ENCODE measurements around the gene BCL7B. TPM values are rescaled to one million over a fixed set of nuclear protein-coding genes. Genes with fewer than 3 reads are reported as not detected.

The BCL7B gene
- total RNA-seq, 1 experiment from 2014 or later: 37.2 TPM

- Histone ChIP-seq H3K9ac (ENCODE audit: low read length) (peak within 1 kb of the TSS; percentile 98), H2AFZ (ENCODE audit: low read length) (peak within 1 kb of the TSS; percentile 35)
Observed at GRCh38 chr7:73522105-73522872, 35.2 kb downstream of the BCL7B start, which contains the start of gene BAZ1B. TSS of gene BAZ1B (minus strand) at chr7:73522293. CDS start at chr7:73521933, 360 bp downstream.

GRCh38 chr7:73521636-73522104 is 35.8 kb downstream of the BCL7B start:
- no peaks in the 10 kb centered on the region for H3K27me3 ChIP-seq (ENCODE audit: low read length)

More at GRCh38 chr7:73522105-73522872, 35.2 kb downstream of the BCL7B start, which contains the start of gene BAZ1B:
- Histone ChIP-seq H3K4me3 (ENCODE audit: low read length) (peak within 1 kb of the TSS; percentile 84), H3K4me2 (ENCODE audit: low read depth, low read length, poor library complexity, severe bottlenecking) (peak within 1 kb of the TSS; percentile 94), H3K36me3 (ENCODE audit: insufficient read depth, low read length) (peaks cover 22% of the 10 kb centered on the region), H3K9me2 (replicated peaks; ENCODE audit: insufficient read depth, low read length) (no peaks in the 10 kb centered on the region), H3K9me3 (ENCODE audit: low read length) (no peaks in the 10 kb centered on the region), H4K20me1 (ENCODE audit: insufficient read depth, low read depth, low read length) (peaks cover 25% of the 10 kb centered on the region), H3K27me3 (ENCODE audit: low read length) (no peaks in the 10 kb centered on the region), H3K4me1 (ENCODE audit: low read length) (peaks cover 53% of the 10 kb centered on the region), H3K79me2 (ENCODE audit: low read length) (peaks cover 51% of the 10 kb centered on the region), H3K27ac (ENCODE audit: low read length) (peak within 1 kb of the TSS; percentile 79)
- peak; percentile 99 for DNase-seq

GRCh38 chr7:73520673-73521635 is 36.5 kb downstream of the BCL7B start:
- Histone ChIP-seq H3K4me3 (ENCODE audit: low read length) (peak overlapping the region; percentile 84), H3K27ac (ENCODE audit: low read length) (peak overlapping the region; percentile 79), H3K9me3 (ENCODE audit: low read length) (no peaks in the 10 kb centered on the region), H3K9ac (ENCODE audit: low read length) (peak overlapping the region; percentile 98), H3K4me1 (ENCODE audit: low read length) (peaks cover 47% of the 10 kb centered on the region), H3K79me2 (ENCODE audit: low read length) (peaks cover 64% of the 10 kb centered on the region), H3K4me2 (ENCODE audit: low read depth, low read length, poor library complexity, severe bottlenecking) (peak overlapping the region; percentile 94), H3K36me3 (ENCODE audit: insufficient read depth, low read length) (peaks cover 30% of the 10 kb centered on the region), H3K27me3 (ENCODE audit: low read length) (no peaks in the 10 kb centered on the region), H2AFZ (ENCODE audit: low read length) (no peak overlapping the region), H3K9me2 (replicated peaks; ENCODE audit: insufficient read depth, low read length) (no peaks in the 10 kb centered on the region), H4K20me1 (ENCODE audit: insufficient read depth, low read depth, low read length) (peaks cover 28% of the 10 kb centered on the region)
- DNase-seq: peak; percentile 69

More at GRCh38 chr7:73521636-73522104, 35.8 kb downstream of the BCL7B start:
- H3K9me3 ChIP-seq (ENCODE audit: low read length): no peaks in the 10 kb centered on the region
- H3K36me3 ChIP-seq (ENCODE audit: insufficient read depth, low read length): peaks cover 26% of the 10 kb centered on the region
- H3K4me2 ChIP-seq (ENCODE audit: low read depth, low read length, poor library complexity, severe bottlenecking): peak overlapping the region; percentile 94
- H3K4me1 ChIP-seq (ENCODE audit: low read length): peaks cover 47% of the 10 kb centered on the region
- H3K9me2 ChIP-seq (replicated peaks; ENCODE audit: insufficient read depth, low read length): no peaks in the 10 kb centered on the region
- H4K20me1 ChIP-seq (ENCODE audit: insufficient read depth, low read depth, low read length): peaks cover 28% of the 10 kb centered on the region
- H3K9ac ChIP-seq (ENCODE audit: low read length): peak overlapping the region; percentile 98
- no peak for DNase-seq
- H3K79me2 ChIP-seq (ENCODE audit: low read length): peaks cover 57% of the 10 kb centered on the region
- H2AFZ ChIP-seq (ENCODE audit: low read length): no peak overlapping the region
- peak overlapping the region; percentile 79 for H3K27ac ChIP-seq (ENCODE audit: low read length)
- H3K4me3 ChIP-seq (ENCODE audit: low read length): peak overlapping the region; percentile 84

GRCh38 chr7:73519867-73520672 is 37.4 kb downstream of the BCL7B start:
- H4K20me1 ChIP-seq (ENCODE audit: insufficient read depth, low read depth, low read length): peaks cover 32% of the 10 kb centered on the region
- peaks cover 32% of the 10 kb centered on the region for H3K36me3 ChIP-seq (ENCODE audit: insufficient read depth, low read length)
- peak overlapping the region; percentile 84 for H3K4me3 ChIP-seq (ENCODE audit: low read length)
- no peaks in the 10 kb centered on the region for H3K27me3 ChIP-seq (ENCODE audit: low read length)
- no peaks in the 10 kb centered on the region for H3K9me2 ChIP-seq (replicated peaks; ENCODE audit: insufficient read depth, low read length)
- no peaks in the 10 kb centered on the region for H3K9me3 ChIP-seq (ENCODE audit: low read length)
- H3K79me2 ChIP-seq (ENCODE audit: low read length): peaks cover 73% of the 10 kb centered on the region
- peak overlapping the region; percentile 98 for H3K9ac ChIP-seq (ENCODE audit: low read length)
- peak; percentile 49 for DNase-seq
- peak overlapping the region; percentile 79 for H3K27ac ChIP-seq (ENCODE audit: low read length)
- H3K4me2 ChIP-seq (ENCODE audit: low read depth, low read length, poor library complexity, severe bottlenecking): peak overlapping the region; percentile 94
- peaks cover 44% of the 10 kb centered on the region for H3K4me1 ChIP-seq (ENCODE audit: low read length)
- no peak overlapping the region for H2AFZ ChIP-seq (ENCODE audit: low read length)

GRCh38 chr7:73518470-73518869 is 39.0 kb downstream of the BCL7B start:
- Histone ChIP-seq H3K4me1 (ENCODE audit: low read length) (peaks cover 34% of the 10 kb centered on the region), H3K9me3 (ENCODE audit: low read length) (no peaks in the 10 kb centered on the region), H4K20me1 (ENCODE audit: insufficient read depth, low read depth, low read length) (peaks cover 36% of the 10 kb centered on the region), H3K4me2 (ENCODE audit: low read depth, low read length, poor library complexity, severe bottlenecking) (peak overlapping the region; percentile 94), H3K9ac (ENCODE audit: low read length) (no peak overlapping the region), H3K4me3 (ENCODE audit: low read length) (no peak overlapping the region), H3K9me2 (replicated peaks; ENCODE audit: insufficient read depth, low read length) (no peaks in the 10 kb centered on the region), H3K27ac (ENCODE audit: low read length) (no peak overlapping the region), H3K36me3 (ENCODE audit: insufficient read depth, low read length) (peaks cover 41% of the 10 kb centered on the region), H2AFZ (ENCODE audit: low read length) (no peak overlapping the region), H3K27me3 (ENCODE audit: low read length) (no peaks in the 10 kb centered on the region), H3K79me2 (ENCODE audit: low read length) (peaks cover 88% of the 10 kb centered on the region)
- no peak for DNase-seq

- no peak for DNase-seq
- Histone ChIP-seq H3K27me3 (ENCODE audit: low read length) (no peaks in the 10 kb centered on the region), H3K4me1 (ENCODE audit: low read length) (peaks cover 26% of the 10 kb centered on the region), H3K27ac (ENCODE audit: low read length) (no peak overlapping the region), H3K36me3 (ENCODE audit: insufficient read depth, low read length) (peaks cover 52% of the 10 kb centered on the region), H3K9me3 (ENCODE audit: low read length) (no peaks in the 10 kb centered on the region), H3K9ac (ENCODE audit: low read length) (no peak overlapping the region), H3K4me2 (ENCODE audit: low read depth, low read length, poor library complexity, severe bottlenecking) (no peak overlapping the region), H3K4me3 (ENCODE audit: low read length) (no peak overlapping the region), H2AFZ (ENCODE audit: low read length) (no peak overlapping the region), H3K79me2 (ENCODE audit: low read length) (peaks cover 91% of the 10 kb centered on the region), H4K20me1 (ENCODE audit: insufficient read depth, low read depth, low read length) (peaks cover 45% of the 10 kb centered on the region), H3K9me2 (replicated peaks; ENCODE audit: insufficient read depth, low read length) (no peaks in the 10 kb centered on the region)
Observed at GRCh38 chr7:73517241-73517995, 40.1 kb downstream of the BCL7B start.

- DNase-seq: peak; percentile 88
- H3K9me3 ChIP-seq (ENCODE audit: low read length): no peaks in the 10 kb centered on the region
- H2AFZ ChIP-seq (ENCODE audit: low read length): no peak overlapping the region
- H3K9ac ChIP-seq (ENCODE audit: low read length): no peak overlapping the region
- H4K20me1 ChIP-seq (ENCODE audit: insufficient read depth, low read depth, low read length): peaks cover 47% of the 10 kb centered on the region
- H3K27me3 ChIP-seq (ENCODE audit: low read length): no peaks in the 10 kb centered on the region
- no peak overlapping the region for H3K4me3 ChIP-seq (ENCODE audit: low read length)
- no peak overlapping the region for H3K27ac ChIP-seq (ENCODE audit: low read length)
- H3K4me2 ChIP-seq (ENCODE audit: low read depth, low read length, poor library complexity, severe bottlenecking): no peak overlapping the region
- peaks cover 66% of the 10 kb centered on the region for H3K36me3 ChIP-seq (ENCODE audit: insufficient read depth, low read length)
- peaks cover 97% of the 10 kb centered on the region for H3K79me2 ChIP-seq (ENCODE audit: low read length)
- H3K4me1 ChIP-seq (ENCODE audit: low read length): peaks cover 23% of the 10 kb centered on the region
- H3K9me2 ChIP-seq (replicated peaks; ENCODE audit: insufficient read depth, low read length): no peaks in the 10 kb centered on the region
Observed at GRCh38 chr7:73515178-73515577, 42.3 kb downstream of the BCL7B start.
